GM19438 (cell line): ENCODE data around the gene LMTK2.

ENCODE experiments used
- ATAC-seq: cut with Tn5 transposase; IDR thresholded peaks from one replicate; pipeline ENCODE4 v1.9.1; 2021; ENCODE audit warnings: low read depth; ENCODE audit not compliant: unreplicated experiment

LMTK2 gene

DNA sequence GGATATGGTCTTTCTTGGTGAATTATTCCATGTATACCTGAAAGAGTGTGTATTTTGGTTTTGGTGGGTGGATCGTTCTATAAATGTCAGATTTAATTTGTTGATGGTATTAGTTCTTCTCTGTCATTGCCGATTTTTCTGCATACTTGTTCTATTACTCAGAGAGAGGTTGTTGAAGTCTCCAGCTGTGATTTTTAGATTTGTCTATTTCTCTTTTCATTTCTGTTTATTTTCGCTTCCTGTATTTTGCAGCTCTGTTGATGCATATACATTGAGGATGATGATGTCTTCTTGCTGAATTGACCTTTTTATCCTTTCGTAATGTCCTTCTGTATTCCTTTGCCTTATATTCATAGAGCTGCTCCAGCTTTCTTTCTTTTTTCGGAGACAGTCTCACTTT is 92.5 kb downstream of the LMTK2 start:
- ATAC-seq: no peak

DNA sequence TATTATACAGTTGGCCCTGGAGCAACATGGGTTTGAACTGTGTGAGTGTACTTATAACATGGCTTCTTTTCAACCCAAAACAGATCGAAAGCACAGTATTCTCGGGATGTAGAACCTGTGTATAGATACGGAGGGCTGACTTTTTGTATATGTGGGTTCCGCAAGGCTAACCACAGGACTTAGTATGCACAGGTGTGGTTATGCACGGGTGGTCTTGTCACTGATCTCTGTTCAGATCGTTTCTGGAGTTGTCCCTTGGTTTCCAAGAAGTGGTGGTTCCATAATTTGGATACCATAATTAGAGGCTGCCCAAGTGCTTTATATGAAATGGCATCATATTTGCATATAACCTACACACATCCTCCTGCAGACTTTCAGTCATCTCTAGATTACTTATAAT is 93.7 kb downstream of the LMTK2 start:
- peak; percentile 46 for ATAC-seq

DNA sequence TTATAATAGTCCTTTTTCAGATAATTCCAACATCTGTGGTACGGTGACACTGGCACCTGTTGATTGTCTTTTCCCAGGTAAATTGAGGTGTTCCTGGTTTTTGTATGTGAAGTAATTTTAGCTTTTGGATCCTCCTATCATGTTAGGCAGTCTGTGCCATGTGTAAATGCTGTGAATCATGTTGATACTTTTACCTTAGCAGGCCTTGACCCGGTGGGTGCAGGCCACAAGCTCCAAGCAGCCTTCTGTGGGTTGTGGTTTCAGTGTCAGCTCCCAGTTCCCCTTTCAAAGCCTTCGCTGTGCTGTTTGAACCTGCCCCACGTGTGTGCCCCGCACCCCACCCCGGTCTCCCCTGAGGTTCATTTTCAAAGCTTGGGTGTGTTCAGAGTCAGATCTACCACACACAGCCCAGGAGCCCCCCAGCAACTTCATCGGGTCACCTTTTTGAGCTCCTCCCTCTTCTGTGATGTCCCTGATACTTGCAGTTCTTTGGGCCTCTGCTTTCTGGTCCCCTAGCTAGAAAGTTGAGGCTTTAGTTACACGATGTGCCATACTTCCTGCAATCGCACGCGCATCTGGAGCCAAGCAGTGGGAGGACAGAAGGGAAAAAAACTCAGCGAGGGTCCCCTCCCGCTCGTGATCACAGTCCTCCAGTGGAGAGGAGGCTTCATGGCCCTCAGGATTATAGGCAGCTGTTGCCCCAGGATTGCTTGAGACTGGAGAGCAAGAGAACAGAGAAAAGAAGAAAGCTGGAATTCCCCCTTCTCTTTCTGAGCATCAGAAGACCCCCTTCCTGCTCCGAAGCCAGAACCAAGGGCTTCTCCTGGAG is 95.9 kb downstream of the LMTK2 start:
- peak; percentile 88 for ATAC-seq

DNA sequence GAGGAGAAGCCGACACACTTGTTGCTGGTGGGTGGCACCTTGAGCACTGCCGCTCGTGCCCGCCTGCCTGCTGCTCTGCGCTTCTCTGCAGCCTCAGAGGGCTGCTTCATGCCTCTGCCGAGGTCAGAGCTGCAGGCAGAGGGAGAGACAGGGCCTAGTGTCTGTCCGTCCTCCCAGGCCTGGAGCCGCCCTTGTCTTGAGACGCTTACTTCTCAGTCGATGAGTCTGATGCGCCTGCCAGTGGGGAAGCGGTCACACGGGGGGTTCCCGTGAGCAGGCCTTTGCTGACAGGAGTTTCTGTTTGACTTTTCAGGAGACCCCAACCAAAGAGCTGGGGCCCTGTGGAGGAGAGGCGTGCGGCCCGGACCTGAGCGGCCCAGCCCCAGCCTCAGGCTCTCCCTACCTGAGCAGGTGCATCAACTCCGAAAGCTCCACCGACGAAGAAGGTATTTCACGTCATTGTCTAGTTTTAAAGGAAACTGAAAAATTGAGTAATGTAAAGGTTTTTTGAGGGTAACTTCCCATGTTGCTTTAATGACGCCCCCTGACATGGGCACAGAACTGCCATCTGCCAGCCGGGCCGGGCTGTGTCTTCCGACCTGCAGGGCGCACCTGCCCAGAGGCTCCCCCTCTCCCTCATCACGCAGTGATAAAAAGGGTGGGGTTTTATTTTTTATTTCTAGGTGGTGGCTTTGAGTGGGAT is 96.8 kb downstream of the LMTK2 start:
- ATAC-seq: no peak

DNA sequence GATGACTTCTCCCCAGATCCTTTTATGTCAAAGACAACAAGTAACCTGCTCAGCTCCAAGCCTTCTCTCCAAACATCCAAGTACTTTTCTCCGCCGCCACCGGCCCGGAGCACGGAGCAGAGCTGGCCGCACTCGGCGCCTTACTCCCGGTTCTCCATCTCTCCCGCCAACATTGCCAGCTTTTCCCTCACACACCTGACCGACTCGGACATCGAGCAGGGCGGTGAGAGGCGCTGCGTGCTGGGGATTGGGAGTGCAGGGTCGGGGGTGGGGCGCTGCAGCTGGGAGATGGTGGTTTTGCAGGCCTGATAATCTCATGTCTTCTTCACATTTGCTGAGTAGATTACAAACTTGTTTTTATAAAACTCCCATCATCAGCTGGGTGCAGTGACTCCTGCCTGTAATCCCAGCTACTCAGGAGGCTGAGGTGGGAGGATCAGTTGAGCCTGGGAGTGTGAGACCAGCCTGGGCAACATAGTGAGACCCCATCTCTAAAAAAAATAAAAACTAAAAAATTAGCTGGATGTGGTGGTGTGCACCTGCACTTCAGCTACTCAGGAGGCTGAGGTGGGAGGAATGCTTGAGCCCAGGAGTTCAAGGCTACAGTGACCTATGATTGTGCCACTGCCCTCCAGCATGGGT is 97.4 kb downstream of the LMTK2 start:
- ATAC-seq: no peak

DNA sequence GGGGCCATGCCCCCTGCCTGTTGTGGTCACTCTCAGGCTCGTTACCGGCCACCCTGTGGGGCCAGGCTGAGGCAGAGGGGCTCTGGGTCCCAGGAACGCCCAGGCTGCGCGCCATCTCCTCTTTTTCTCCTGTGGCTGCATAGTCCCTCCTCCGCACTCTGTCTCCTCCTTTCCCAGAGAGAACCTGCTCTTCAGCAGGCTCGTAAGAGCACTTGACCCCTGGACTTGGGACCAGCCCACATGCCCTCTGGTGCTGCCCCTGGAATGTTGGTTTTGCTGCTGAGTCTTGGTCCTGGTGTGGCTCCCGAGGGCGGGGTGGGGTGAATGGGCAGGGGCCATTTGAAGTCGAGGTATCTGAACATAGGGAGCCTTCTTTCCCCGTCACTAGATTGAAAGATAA is 98.0 kb downstream of the LMTK2 start:
- no peak for ATAC-seq

DNA sequence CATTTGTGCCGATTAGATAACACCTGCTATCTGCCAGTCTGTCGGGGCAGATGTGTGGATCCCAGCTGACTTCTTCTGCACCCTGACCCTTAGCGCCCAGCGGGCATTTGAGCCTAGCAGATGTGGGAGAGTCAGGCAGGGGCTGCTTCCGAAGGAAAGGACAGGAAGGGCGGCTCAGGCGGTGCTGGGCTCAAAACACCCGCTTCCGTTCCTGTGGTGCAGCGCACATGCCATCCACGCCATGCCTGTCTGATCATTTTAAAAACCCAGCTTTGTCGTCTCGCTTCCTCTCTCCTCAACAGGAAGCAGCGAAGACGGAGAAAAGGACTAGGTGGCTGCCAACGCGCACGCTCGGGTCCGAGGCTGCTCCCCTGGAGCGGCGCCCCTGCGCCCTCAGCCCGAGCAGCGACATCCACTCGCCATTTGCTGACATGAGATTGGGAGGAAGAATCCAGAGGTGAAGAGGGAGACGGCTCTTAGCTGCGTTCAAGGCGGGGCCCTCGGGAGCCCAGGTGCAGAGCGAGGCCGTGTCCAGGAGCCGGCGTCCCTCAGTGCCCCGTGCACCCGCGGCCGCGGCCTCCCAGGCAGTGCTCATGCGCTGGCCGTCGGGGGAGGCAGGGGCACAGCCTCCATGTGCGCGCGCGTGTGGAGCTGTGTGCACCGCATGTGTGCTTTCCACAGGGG is 98.6 kb downstream of the LMTK2 start:
- ATAC-seq: no peak

DNA sequence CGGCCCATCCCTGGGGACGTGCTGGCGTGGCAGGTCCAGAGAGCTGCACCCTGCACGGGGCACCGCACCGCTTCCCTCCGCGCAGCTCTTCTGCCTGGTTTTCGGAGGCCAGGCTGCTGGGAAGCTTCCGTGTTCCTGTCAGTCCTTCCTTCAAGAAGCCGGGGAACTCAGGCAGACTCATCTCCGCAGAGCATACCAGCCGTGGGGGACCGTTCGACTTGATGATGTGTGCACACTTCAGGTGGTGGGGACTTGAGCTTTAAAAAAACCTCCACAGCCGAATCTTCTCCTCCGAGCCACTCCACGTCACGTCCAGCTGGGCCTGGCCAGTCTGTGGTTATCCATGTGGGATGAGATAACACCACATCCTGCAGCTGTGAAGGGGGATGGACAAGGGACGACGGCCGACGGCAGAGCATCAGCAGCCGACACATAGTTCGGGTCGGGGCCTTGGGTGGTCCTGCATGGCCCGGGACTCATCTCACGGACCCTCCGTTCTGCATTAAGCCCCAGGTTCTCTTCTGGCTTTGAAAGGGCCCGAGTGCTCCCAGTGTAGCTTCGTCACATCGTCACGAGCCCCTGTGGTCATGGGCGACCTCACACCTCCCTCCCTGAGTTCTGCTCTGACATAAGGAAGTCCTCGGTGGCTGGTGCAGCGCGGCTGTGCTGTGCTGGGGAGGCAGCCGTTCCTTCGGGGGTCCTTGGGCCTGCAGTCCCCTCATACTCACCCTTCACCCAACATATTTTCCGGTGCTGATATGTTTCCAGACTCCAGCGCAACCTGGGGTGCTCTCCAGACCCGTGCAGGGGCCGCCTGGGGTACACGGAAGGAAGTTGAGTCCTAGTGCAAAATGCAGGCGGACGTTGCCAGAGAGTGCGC is 100.0 kb downstream of the LMTK2 start:
- ATAC-seq: no peak

DNA sequence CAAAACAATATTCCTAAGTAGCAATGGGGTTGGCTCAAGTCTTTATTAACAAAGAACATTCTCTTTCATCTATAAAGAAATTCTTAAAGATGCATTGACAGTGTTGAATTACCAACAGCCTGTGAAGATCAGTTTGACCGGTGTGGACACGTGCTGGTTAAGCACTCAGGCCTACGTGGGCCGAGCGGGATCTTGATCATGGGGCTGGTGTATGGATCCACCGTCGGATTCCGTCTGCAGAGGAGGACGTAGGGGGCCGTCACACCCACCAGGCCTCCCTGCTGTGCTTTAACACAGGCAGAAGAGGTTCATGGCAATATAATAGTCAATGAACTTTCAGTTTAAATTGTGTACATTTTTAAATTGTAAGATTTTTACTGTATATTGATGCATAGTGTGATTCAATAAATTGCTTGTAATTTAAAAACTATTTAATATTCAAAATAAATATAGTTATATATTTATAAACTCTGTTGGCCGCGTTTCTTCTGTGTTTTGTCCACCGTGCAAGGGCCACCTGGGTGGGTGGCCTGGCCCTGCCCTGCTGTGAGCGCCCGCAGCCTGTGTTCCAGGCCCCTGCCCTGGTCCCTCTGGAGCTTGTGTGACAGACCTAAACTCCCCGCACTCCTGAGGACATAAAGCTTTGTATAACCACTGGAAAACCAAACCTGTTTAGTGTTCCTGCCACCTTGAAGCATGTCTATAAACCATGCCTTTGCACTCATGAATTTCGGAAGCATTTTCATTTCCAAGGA is 102.7 kb downstream of the LMTK2 start:
- ATAC-seq: no peak

DNA sequence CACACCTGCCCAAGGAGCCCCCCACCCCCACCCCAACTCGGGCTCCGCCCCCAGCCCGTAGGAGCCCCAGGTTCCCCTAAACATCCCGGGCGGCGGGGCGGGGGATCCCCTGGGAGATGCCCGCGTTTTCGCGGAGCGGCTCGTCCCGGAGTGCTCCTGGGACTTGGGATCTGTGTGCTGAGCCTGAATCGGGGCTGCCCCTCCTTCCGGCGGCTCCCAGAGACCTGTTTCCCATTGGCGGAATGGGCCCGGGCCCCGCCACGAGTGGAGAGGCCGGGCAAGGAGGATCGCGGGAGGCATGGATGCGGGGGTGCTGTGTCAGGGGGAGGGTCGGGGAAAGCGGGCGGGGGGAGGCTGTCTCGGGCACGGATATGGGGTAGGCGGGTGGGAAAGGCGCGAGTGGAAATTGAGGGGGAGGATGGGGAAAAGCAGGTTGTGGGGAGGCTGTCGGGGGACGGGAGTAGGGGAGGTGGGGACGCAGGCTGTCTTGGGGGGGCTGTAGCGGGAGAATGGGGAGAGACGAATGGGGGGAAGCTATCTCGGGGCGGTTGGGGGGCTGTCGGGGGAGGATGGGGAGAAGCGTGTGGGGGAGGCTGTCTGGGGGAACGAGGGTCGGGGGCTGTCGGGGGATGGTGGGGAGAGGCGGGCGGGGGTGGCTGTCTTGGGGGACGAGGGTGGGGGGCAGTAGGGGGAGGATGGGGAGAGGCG is 104.0 kb downstream of the LMTK2 start:
- no peak for ATAC-seq

DNA sequence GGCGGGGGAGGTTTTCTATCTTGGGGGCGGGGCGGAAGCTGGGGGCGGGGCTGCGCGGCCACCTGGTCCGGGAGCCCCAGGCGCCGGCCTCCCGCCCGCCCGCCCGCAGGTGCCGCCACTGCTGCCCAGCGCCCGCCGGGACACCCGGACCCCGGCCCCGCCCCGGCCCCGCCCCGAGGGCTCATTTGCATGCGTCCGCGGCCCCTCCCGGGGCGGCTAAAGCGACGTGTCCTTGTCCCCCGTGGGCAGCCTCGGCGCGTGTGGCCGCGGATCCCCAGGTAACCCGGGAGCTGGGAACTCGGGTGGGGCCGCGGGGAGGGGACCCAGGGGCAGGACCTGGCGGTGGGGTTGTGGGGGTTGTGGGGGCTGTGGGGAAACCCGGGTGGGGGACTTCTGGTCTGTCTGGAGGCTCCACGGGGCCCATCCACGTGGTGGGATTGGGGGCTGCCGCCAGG is 104.6 kb downstream of the LMTK2 start, which contains the start of gene BHLHA15:
Gene BHLHA15 (plus strand): TSS at position 219 of the 455 bp plus-strand sequence. CDS start 871 bp downstream, outside the sequence.
- ATAC-seq: no peak

DNA sequence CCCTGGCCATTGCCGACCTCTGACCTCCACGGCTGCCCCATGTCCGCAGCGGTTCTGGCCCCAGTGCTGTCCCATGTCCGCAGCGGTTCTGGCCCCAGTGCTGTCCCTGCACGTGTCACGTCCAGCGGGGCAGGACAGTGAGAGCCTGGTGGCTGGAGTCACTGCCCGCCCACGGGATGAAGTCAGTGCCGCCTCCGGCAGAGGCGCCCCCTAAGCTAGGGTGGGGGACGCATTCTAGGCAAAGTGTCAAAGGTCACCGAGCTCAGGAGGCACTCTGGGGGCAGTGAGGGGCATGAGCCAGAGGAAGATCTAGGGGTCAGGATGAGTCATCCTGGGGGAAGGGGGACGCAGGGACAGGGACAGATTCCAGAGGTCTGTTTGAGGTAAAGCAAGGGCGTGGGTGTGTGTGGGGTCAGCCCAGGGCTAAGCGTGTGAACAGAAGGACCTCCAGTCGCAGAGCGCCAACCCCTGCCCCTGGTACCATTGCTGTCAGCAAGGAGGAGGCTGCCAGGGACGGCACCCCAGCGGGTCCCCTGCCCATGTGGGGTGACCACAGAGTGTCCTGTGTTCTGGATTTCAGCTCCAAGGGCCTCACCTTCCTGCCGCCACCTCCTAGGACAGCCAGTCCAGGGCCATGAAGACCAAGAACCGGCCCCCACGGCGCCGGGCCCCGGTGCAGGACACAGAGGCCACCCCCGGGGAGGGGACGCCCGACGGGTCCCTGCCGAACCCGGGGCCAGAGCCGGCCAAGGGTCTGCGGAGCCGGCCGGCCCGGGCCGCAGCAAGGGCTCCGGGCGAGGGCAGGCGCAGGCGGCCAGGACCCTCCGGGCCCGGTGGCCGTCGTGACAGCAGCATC is 105.2 kb downstream of the LMTK2 start:
- ATAC-seq: no peak

DNA sequence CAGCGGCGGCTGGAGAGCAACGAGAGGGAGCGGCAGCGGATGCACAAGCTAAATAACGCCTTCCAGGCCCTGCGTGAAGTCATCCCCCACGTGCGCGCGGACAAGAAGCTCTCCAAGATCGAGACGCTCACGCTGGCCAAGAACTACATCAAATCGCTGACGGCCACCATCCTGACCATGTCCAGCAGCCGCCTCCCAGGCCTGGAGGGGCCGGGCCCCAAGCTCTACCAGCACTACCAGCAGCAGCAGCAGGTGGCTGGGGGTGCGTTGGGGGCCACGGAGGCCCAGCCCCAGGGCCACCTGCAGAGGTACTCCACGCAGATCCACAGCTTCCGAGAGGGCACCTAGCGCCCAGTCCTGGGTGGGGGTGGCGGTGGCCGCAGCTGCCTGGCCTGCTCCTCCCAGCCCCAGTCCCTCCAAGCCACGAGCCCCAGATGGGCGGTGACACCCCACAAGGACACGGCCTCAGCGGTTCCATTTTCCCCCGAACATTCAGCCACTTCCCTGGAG is 105.9 kb downstream of the LMTK2 start:
- ATAC-seq: no peak

DNA sequence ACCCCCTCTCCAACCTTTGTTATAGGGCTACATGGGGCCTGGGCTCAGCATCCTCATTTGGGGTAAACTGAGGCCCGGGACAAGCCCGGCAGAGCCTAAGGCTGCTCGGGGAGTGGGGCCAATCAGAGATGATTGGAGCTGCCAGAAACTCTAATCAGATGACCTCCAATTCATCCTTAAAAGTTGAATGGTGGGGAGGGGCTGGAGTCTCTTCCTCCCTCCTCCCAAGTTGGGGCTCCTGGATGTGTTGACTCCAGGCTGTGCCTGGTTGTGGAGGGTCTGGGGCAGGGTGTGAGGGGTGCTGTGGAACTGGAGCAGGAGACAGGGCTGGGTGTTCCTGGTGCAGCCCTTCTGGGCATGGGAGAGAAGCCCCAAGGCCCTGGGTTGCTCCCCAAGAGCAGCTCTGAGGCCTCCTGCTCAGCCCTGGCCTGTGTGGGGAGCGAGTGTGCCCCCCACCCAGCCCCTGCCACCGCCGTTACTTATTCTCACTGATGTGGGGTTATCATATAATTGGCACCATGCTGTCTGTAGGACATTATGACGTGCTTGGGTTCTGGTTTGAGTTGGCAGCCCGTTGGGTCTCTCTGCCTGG is 106.7 kb downstream of the LMTK2 start:
- ATAC-seq: no peak

DNA sequence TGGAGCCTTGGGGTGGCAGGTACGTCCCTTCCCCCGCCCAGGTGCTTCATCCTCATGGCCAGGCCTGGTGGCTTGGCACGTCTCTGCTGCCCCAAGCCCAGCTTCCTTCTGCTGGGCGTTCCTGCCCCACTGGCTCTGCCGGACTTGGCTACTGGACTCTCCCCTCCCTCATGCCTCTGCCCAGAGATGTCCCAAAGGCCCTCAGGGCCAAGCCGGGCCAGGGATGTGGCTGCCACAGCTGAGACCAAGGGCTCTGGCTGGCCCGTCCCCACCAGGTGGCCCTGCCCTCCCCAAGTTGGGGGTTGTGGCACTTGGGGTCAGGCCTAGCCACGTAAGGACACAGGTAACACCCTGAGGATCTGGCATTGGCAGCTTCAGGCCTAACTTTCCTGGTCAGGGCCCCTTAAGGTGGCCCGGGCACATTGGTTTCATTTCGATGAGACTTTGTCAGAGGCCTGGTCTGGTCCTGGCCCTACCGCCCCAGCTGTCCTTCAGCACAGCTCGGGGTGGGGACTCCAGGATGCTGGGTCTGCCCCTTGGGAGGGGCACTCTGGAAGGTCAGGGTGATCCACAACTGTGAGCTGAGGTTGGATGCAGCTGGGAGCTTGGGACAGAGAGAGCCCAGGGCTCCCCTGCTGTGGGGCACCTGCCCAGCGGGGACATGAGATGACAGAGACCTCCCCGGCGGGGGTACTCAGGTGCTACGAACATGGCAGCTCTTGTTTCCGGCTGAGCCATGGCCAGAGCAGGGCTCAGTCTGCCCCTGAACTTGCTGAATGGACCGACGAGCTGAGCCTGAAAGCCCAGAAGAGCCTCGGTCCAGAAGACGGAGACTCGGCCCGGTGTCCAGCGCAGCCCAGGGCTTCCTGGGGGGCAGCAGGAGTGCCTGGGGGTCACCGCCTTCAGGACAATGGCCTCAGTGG is 107.5 kb downstream of the LMTK2 start:
- ATAC-seq: no peak

DNA sequence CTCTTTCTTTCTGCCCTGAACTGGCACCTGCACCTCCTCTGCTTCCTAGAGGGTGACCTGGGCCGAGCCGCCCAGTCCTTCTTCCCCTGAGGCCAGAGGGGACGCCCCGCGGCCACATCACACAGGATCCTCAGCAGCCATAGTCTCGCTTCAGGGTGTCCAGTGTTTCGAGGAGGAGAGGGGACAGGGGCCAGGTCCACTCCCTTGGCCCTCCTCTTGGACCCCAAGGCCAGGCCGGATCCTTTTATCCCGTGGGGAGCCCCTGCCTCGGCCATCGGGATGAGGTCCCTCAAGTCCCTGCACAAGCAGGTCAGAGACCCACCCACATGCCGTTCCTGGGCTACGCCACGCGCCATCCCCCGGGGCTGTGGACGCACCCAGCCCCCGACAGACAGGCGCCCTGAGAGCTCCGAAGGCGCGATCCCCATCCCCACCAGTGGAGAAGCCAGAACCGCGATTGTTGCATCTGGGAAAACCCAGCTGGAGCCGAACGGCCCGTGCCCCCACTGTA is 108.2 kb downstream of the LMTK2 start:
- ATAC-seq: no peak
